NCI-H187 (cell line): Measurements from ENCODE around the gene MGAT1.

Experiments used
- DNase-seq, 2 experiments: peaks; one replicate each; lab custom pipeline; 2025; lab: John Stamatoyannopoulos, UW

MGAT1 gene

DNA sequence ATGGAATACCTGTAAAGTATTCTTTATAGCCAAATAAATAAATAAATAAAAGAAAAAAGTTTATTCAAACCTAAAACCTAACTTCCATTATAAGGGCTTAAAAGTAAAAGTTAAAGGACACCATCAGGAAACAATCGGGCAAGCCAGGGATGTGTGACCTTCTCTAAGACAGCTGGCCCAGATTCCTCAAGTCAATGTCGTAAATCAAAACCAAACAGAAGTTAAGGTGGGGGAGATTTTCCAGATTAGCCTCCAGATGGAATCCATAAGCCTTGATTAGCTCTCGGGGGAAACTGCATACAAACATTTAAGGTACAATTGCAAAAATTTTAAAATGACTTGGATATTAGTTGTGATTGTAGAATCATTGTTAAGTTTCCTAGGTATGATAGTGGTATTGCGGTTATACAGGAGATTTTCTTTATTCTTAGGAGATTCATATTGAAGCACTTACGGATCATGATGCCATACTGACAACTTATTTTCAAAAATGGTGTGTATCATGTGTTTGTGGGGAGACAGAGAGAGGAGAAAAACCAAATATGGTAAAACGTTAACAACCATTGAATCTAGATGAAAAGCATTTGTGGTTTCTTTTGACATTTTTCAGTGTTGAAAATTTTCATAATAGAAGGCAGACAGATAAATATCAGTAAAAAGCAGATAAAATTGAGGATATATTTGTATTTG lies 21.5 kb upstream of the MGAT1 start:
- DNase-seq = no peak

DNA sequence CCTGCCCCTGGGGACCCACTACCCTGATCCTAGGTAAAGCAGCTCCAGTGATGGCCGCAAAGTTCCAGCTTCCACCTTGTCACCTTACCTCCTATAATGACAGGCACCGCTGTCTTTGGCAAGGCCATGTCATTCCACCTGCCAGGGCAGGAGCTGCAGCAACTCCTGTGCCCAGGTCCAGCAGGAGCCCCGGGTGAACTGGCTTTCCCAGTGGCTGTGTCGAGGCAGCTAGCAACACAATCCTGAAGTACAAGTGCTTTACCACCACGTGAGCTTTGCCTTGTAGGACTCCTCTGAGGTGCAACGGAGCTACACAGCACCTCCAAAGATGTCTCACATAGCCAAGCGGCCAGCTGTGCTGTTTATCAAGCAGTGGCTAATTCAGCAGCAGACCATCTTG lies 20.7 kb upstream of the MGAT1 start:
- DNase-seq = no peak

DNA sequence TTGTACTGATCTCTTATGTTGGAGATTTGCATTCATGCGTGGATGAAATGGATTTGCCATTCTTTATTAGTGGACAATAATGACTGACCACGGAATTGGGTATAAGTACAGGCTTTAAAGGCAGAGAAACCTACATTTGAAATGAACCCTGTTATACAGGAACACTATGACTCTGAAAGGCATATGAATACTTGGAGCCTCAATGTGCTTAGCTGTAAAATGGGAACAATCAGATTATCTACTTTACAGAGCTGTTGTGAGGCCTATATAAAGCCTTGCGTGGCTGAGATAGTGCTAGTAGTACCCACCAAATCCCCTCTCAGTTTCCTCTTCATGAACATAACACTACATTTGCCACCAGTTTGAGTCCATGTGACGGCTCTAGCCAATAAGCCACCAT lies 18.9 kb upstream of the MGAT1 start:
- DNase-seq = no peak

DNA sequence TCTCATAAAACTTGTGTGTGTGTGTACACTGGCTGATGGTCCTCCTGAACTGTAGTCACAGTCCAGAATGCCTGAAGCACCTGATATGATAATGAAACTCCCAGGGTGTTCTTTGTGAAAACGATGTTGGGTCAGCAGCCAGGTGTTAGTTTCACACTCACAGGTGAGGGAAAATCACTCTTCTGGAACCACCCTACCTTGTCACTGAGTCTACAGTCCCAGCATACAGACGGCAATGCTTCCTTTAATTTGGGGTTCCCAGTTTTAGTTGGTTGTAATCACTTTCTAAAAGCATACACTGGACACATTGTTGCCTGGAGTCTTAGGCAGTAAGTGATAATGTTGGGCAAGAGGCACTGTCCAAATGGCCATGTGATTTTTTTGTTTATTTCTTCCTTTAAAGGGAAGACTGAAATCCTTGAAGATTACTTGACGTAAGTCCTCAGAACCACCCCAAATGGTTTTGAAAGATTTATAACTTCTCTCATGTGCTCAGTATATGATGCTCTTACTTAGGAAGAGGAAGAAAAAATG lies 18.2 kb upstream of the MGAT1 start:
- no peak for DNase-seq

DNA sequence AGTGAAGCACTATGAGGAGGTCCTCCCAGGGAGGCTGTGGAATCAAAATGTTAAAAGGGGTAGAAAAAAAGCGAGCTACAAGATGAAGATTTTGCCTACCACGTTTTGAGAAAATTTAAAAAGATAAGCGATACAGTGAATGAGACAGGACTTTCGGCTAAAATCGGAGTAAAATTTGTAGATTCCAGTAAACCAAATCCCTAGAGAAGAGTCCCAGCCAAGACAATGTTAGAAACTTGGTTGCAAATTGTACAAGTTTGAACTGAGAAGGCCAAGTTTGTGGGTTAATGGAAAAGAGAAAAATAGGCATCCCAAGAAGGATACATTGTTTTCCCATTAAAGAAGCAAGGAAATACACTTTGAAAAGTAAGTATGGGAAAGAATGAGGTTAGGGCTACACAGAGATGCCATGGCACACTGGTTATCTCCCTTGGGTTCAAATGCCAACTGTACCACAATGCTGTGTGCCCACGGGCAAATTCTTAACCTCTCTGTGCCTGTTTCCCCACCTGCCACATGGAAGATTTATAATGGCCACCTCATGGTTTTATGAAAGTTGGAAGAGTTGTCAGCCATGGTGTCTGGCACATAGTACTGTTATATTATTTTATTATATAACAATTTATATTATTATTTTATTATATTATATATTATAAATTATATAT lies 16.2 kb upstream of the MGAT1 start:
- DNase-seq = no peak

DNA sequence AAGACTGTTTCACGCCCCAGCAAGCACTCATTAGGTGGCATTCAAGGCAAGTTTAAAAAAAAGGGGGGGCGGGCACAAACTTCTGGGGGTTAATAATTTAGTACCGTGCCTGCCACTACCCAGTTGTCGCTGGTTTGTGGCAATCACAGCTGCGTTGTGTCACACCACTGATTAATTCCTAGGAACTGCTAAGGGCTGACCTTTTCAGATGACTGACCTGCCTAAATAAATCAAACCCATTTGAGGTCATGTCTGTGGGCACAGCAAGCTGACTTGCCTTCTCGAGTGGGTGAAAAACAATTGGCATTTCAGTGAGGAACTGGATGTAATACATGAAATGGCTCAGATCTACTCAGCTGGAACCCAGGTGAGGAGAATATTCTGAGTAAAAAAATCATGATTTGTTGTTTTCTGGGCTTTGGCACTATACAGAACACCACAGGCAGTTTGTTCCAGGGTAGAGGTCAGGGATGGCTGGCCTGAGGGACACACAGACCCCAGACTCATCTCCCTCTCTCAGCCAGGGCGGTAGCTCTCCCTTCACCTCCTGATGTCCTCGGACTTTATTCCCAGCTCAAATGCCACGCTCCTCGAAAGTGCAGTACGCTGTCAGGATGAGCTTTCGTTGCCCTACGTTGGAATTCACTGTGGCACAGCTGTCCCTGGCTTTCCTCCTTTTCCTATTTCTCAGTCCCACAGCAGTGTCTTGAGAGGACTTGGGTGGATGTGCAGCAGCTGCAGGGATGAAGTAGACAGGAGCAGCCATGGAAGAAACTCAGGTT lies 15.5 kb upstream of the MGAT1 start:
- no peak for DNase-seq

DNA sequence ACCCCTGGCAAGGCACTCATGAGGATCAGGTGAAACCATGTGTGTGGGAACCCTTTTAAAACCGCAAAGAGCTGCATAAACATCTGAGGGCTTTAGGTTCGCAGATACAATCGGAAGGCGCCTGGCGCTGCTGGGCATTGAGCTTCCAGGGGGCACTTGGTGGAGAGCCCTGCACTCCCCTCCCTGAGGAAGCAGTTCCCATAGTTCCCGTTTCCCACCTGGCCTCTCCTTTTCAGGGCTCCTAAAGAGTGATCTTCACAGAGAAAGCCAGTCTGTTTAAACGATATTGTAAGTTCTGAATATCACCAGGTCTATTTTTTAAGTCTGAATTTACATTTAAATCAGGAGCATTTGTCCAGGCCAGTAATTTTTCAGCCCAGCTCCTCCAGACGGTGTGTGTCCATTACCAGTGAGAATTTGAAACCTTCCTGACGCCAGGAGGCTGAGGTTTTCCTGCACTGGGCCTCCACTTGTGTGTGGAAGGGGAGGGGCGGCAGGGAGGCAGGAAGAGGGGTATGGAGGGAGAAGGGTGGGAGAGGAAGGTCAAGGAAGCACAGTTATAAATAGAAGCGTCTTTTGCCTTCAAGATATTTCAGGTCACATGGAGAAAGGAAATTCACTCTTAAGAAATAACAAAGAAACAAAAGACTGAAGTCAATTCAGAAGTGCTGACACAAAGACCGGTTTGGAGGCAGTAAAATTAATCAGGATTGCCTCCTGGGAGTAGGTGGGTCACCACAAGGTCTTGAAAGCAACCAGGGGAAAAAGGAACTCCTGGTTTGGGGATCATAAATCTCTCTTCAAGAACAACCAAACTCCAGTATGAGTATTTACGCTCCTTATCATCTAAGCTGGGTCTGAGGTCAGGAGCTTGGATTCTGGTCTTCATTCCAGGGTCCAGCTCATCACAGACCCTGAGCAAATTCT lies 14.3 kb upstream of the MGAT1 start:
- peak; percentile 69 to 78 for DNase-seq

DNA sequence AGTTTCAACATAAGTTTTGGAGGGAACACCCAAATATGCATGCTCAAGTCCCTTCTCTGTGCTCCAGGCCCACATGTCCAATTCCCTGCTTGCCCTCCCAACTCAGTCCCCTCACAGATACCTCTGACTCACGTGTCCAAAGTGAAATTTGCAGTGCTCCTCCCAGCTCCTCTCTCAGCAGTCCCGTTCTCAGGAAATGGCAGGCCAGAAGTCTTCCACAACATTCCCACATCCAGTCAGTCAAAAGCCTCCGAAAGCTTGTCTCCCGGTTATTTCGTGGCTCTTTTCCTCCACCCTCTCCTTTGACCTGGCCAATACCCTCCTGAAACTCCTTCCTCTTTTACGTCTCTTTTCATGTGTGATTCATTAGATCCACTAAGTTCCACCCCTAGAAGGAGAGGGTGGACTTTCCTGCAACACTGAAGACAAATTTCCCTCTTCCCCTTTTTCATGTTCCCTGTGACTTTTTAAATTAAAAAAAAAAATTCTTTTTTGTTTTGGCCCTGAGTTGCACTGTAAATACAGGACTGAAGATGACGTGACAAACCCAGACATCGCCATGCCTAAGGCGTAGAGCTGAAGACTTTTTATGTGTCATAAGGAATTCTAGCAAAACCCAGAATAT lies 12.8 kb upstream of the MGAT1 start:
- DNase-seq = no peak

DNA sequence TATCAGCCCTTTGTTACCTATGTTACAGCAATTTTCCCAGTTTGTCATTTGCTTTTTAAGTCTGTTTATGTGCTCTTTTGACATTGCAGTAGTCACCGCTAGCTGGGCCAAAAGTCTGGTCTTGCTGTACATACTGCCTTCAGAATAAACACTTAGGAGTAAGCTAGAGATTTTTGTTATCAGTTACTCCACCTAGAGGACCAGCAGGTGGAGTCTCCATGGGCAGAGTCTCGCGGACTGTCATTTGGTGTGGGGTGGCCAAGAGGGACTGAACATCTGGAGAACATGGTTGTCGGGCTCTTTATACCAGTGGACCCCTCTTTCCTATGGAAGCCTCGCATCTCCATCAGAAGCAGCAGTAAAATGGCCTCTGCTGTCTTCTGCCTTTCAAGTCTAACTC lies 10.8 kb upstream of the MGAT1 start:
- no peak for DNase-seq

DNA sequence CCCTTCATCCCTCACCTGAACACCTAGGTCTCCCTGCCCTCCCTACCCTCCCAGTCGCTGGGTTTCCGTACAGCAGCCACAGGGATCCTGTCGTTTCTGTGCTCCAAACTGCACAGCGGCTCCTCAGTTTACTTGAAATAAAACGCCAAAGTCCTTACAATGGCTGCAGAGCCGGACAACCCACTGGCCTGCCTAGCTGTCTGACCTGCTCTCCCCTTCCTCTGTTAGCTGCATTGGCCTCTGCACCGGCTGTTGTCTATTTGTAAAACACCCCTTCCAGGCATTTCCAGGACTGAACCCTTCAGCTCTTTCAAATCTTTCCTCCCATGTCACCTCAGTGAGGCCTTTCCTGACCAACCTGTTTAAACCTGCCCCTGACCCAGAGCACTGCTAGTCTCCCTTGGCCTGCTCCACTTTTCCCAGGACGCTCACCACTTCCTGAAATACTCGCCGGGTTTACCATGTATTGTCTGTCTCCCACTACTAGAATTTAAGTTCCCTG lies 9.1 kb upstream of the MGAT1 start:
- no peak for DNase-seq

DNA sequence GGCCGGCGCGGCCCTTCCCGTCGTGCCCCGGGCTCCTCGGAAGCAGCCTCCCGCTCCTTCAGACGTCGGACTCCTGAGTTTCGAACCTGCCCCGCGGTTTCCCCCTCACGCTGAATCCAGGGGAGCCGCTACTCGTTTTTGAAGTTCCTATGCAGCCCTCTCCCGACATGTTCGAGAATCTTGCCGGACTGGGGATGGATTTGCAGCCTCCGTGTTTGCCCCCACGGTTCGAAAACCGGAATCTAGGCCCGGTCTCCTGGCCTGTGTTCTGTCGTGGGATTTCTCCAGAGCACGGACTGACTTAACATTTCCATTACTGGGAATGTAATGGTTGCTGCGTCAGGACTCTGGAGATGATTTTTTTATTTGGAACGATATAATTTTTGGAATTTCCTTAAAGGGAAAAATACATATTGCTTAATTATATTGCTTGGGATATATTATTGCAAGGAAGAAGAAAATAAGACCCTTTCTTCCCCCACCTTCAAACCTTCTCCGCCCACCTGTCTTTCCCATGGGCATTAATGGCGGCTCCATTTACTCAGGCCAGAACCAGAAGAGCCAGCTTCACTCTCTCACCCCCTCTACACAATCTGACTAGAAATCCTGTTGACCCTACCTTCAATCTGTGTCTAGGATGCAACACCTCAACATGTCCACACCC lies 8.5 kb upstream of the MGAT1 start:
- no peak for DNase-seq

DNA sequence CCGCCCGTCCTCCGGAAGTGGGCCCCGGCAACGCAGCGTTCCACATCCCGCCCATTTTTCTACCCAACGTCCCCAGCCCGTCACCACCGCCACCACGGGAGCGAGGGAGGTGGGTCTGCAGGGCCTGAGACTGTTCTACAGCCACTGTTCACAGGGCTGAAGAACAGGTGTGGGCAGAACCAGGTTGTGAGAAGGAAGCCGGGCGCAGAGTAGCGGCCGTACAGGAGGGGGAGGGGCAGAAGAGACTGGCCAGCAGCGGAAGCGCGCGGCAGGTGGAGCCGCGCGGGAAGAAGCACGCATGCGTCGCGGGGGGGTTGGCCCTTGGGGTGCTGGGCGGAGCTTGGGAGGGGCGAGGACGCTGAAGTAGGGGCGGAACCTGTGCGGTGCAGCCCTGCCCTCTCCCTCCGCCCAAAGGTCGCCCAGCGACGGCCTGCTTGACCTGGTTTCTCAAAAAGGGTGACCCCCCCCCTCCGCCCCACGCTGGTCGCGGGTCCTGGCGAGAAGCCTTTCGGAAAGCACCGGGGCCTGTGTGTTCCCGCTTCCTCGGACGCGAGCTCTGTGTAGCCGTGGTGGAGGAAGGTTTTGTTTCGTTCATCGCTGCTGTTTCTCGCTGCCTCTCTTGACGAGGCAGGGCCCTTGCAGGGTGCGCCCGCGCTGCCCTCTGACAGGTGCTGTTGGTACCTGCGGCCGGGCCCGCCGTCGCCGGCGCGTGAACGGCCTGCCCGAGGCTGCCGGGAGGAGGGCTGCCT lies 7.8 kb upstream of the MGAT1 start:
- peak; percentile 88 to 89 for DNase-seq

DNA sequence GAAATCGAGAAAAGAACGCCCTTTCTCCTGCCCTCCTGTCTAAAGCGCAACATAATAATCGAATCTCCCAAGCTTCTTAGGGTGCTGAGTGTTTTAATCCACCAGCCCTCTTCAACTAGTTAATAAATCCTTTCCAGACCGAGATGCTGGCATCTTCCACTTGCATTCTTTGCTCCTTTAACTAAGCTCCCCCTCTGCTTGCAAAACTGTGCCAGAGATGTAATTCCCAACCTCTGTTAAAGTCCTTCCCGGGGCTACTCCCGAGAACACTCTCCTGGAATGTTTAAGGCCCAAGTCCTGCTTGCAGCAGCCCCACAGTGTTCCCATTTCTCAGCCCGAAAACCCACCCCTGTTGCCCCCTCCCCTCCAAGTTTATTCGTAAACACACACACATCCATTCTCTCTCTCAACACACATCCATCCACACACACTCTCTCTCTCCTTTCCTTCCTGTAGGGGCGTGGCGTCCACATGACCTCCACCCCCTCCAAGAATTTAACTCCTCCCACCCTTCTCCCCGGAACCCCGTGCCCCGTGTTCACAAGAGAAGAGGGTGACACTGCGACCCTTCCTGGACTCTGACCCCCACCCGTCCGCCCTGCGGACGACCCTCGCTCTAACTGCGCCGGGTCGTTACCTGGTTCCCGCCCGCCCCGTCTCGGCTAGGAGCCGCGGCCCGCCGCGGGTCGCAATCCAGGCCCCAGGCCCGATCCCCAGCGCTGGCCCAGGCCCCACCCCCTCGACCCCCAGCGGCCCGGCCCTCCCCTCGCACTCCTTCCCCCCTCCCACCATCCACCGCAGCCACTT lies 7.0 kb upstream of the MGAT1 start:
- DNase-seq = peak; percentile 27 to 87

DNA sequence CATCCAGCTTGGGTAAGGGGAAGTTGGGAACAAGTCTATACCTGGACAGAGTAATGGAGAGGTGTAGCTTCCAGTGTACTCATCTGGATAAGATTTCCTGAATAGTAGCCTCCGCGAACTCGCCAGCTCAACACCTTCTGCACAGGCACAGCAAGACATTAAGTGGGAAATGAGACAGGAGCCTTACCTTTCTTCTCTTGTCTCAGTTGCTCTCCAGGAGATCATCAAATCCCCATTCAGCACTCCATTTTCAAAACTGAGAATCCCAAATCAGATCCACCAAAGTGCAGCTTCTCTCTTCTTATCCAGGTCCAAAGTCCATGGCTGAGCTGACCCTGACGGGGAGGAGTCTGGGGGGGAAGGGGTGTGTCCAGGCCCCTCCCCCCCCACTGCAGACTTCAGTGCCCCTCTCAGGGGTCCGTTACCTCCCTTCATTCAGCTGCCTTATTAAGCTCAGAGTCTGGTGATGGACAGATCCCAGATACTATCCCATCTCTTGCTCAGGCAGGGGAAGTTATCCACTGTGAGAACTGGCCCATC lies 5.9 kb upstream of the MGAT1 start:
- DNase-seq = no peak

DNA sequence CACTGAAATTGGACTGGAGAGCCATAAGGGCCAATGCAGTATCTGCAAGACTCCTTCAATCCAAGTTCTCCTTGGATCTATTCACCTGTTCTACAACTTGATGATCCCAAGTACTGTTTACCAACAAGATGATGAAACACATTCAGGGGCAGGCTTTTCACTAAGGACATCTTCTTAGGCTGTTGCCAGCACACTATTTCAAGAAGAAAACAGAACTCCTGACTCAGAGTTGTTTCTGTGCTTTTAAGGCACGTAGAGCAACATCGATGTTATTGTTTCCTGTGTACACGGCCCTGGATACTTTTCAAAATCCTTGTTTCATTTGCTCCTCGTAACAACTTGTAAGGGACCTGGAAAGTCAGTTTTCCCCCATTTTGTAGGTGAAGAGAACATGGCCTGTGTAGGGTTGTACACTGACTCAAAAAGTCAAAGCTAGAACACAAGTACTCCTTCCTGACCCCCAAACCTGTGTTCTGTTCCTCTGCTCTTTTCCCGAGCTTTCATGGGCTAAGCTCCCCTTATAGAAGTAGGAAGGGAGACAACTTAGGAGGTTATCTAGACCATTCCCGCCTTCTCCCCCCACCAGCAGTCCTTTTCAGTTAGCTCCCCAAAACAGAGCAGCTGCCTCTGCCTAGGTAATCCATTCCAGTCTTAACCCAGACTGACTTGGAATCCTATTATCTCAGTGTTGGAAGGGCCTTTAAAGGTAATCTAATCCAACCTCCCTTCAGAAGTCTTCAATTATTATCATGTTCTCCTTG lies 5.2 kb upstream of the MGAT1 start:
- DNase-seq = no peak

DNA sequence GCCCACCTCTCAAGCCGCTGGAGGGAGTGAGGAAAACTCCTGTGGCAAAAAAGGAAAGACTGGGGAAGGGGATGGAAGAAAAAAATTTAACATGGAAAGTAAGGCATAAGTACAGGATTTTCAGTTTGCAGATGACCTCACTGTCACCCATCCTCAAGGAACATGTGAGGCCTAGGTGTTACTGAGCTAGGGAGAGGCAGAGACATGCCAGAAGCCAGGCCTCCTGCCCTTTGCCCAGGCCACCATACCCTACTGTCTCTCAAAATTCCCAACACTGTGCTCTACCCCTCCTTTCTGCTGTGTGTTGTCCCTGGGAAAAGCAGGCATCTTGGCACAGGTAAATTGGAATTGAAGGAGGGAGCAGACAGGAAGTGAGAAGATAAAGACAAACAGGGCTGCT lies 4.4 kb upstream of the MGAT1 start:
- DNase-seq = no peak

DNA sequence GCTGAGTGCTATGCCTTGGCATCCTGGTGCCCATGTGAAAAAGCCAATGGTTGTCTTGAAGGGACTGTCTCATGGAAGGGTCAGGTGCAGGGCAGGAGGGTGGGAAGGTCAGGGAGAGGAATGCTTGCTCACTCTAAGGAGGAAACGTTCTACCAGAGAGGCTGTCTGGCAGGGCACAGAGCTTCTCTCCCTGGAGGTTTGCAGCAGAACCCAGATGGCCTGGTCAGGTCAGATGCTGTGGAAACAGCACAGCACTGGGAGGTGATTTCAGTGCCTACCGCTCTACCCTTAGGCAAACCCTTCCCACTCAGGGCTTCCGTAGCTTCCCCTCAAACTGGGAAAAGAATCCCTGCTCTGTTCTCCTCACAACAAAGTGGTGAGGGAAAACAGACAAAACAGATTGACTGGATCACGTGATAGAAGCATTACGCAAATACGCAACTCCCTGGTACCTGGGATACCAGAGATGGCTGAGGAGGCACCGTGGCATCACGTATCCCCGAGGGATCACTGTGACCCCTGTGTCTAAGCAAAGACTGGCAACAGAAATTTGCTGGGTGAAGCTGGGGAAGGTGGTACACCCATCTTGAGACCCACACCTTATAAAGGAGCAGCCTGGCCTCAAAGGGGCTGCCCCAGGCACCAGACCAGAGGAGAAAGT lies 3.9 kb upstream of the MGAT1 start:
- DNase-seq = no peak
